ENCODE measurements around the gene LRRC23.
"Not testable (repeated sequence)": the region's sequence is repeated elsewhere in the genome, so short reads cannot be mapped to it uniquely, and the experiment has no call there.

The LRRC23 gene

GRCh38 chr12:6872073-6873048 lies 32.3 kb upstream of the LRRC23 start:
- no peak for DNase-seq (ENCODE audit: low read depth, low spot score)

- DNase-seq (ENCODE audit: low read depth, low spot score), result peak; percentile 92
Observed at GRCh38 chr12:6873094-6874014, 31.3 kb upstream of the LRRC23 start, which contains the start of gene SPSB2. TSS of gene SPSB2 (minus strand) at chr12:6873303. CDS start at chr12:6872901, 402 bp downstream.

GRCh38 chr12:6874015-6874368 lies 30.6 kb upstream of the LRRC23 start:
- not testable (repeated sequence) for DNase-seq (ENCODE audit: low read depth, low spot score)

GRCh38 chr12:6879824-6880223 lies 24.8 kb upstream of the LRRC23 start:
- DNase-seq (ENCODE audit: low read depth, low spot score), result not testable (repeated sequence)

GRCh38 chr12:6883252-6883651 lies 21.4 kb upstream of the LRRC23 start:
- DNase-seq (ENCODE audit: low read depth, low spot score), result no peak

- no peak for DNase-seq (ENCODE audit: low read depth, low spot score)
Observed at GRCh38 chr12:6883683-6884082, 20.9 kb upstream of the LRRC23 start.

GRCh38 chr12:6884539-6884938 lies 20.1 kb upstream of the LRRC23 start:
- DNase-seq (ENCODE audit: low read depth, low spot score), result no peak

- not testable (repeated sequence) for DNase-seq (ENCODE audit: low read depth, low spot score)
Observed at GRCh38 chr12:6886206-6886999, 18.2 kb upstream of the LRRC23 start.

GRCh38 chr12:6887460-6887859 lies 17.2 kb upstream of the LRRC23 start:
- no peak for DNase-seq (ENCODE audit: low read depth, low spot score)

- DNase-seq (ENCODE audit: low read depth, low spot score), result no peak
Observed at GRCh38 chr12:6888360-6888759, 16.3 kb upstream of the LRRC23 start.

- DNase-seq (ENCODE audit: low read depth, low spot score), result not testable (repeated sequence)
Observed at GRCh38 chr12:6888794-6889193, 15.8 kb upstream of the LRRC23 start.

- DNase-seq (ENCODE audit: low read depth, low spot score), result not testable (repeated sequence)
Observed at GRCh38 chr12:6889775-6890573, 14.6 kb upstream of the LRRC23 start.

GRCh38 chr12:6890789-6891645 lies 13.6 kb upstream of the LRRC23 start:
- peak; percentile 65 for DNase-seq (ENCODE audit: low read depth, low spot score)

GRCh38 chr12:6891646-6892001 lies 13.0 kb upstream of the LRRC23 start:
- DNase-seq (ENCODE audit: low read depth, low spot score), result no peak

GRCh38 chr12:6892683-6893082 lies 11.9 kb upstream of the LRRC23 start:
- DNase-seq (ENCODE audit: low read depth, low spot score), result not testable (repeated sequence)

- no peak for DNase-seq (ENCODE audit: low read depth, low spot score)
Observed at GRCh38 chr12:6894321-6894720, 10.3 kb upstream of the LRRC23 start.

- DNase-seq (ENCODE audit: low read depth, low spot score), result no peak
Observed at GRCh38 chr12:6896846-6897435, 7.7 kb upstream of the LRRC23 start.

- no peak for DNase-seq (ENCODE audit: low read depth, low spot score)
Observed at GRCh38 chr12:6899427-6899826, 5.2 kb upstream of the LRRC23 start.

- no peak for DNase-seq (ENCODE audit: low read depth, low spot score)
Observed at GRCh38 chr12:6899837-6900519, 4.6 kb upstream of the LRRC23 start.

Measured in iPS DF 19.7 (cell line).